HG03571 (cell line): ENCODE measurements around the gene PDE6A.

Experiments used
- ATAC-seq: cut with Tn5 transposase; IDR thresholded peaks from one replicate; pipeline ENCODE4 v1.9.1; 2021; ENCODE audit not compliant: unreplicated experiment

Gene PDE6A

DNA sequence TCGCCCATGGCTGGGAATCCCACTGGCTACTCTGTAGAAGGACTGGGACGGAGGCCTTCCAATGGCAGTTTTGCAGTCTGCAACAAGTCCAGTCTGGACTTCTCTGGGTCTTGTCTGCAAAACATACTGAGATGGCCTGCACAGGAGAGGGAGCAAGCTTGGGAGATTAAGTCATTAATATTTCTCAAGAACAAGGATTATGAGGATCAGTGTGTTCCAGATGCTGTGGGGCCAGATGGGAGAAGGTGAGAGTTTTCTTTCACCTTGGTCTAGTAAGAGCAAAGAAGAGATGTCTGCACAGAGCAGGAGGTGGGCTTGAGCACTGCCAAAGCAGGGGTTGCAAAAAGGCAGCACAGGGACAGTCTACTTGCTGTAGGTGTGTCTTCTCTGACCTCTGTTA lies at the start of gene PDE6A:
PDE6A (minus strand) TSS at position 128 of the 400 bp plus-strand sequence; CDS start at position 8, 120 bp downstream.
- ATAC-seq, result no peak

DNA sequence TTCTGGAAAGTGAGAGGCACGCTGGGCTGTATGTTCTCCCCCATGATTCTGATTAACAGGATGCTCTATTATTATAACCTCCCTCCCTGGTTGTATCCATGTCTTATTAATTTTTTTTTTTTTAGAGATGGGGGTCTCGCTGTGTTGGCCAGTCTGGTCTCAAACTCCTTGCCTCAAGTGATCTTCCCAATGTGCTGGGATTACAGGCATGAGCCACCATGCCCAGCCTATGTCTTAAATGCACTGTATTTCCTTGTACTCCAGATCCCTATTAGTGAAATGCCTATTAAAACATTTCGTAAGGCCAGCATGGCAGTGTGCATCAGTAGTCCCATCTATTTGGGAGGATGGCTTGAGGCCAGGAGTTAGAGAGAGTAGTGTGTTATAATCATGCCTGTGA lies 48.9 kb upstream of the PDE6A start:
- no peak for ATAC-seq

DNA sequence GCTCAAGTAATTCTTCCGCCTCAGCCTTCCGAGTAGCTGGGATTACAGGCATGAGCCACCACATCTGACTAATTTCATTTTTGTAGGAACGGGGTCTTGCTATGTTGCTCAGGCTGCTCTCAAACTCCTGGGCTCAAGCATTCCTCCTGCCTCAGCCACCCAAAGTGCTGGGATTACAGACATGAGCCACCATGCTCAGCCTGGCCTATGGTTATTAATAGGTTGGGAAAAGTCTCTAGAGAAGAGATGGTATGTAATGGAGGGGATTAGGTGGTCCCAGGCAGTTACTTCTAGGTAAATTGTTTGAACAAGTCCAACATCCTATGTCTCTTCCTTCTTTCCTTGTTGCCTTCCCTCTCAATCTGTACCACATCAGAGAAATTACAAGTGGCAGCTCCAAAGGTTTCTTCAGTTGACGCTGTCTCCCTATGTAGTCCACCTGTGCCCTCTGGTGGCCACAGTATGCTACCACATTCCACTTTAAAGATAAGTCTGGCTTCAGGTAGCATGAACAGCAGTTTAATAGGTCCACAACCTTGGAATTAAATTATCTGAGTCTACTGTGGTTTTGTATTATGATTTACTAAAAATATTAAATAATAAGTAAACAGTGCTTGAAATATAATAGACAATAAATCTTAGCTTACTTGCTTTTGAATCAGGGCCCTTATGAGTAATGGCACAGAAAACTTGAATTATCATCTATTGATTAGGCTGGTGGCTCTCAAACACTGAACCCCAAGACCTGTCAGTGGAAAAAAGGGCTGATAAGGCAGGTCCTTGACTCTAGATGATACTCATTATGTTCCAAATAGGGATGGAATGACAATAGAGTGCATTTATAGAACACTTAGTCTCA lies 46.2 kb upstream of the PDE6A start:
- peak; percentile 80 for ATAC-seq

DNA sequence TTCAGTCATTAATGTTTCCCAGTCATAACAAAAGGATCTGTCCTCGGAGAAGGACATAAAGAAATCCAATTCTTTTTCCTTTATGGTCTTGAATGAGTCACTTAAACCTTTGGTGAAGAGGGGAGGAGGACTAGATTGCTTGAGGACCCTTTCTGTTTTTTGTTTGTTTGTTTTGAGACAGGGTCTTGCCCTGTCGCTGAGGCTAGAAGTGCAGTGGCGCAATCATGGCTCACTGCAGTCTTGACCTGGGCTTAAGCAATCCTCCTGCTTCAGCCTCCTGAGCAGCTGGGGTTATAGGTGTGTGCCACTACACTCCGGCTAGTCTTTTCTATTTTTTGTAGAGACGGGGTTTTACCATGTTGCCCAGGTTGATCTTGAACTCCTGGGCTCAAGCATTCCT lies 43.5 kb upstream of the PDE6A start:
- ATAC-seq, result no peak

DNA sequence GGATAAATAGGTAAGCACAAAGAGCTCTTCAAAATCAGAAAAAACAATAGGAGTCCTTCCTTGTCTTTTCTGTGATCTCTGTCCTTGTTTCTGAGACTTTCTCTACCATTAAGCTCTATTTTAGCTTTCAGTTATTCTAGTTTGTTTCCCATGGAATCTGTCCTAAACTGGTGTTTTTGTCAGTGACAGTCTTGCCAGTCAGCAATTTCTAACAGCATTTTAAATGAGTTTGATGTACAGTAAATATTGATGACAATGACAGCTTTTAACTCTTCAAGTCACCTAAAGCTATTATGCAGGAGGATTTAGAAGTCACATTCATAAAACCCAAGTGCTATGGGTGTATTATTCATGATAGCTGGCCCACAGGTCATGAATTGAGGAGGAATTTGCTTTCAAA lies 37.9 kb upstream of the PDE6A start:
- ATAC-seq, result no peak

DNA sequence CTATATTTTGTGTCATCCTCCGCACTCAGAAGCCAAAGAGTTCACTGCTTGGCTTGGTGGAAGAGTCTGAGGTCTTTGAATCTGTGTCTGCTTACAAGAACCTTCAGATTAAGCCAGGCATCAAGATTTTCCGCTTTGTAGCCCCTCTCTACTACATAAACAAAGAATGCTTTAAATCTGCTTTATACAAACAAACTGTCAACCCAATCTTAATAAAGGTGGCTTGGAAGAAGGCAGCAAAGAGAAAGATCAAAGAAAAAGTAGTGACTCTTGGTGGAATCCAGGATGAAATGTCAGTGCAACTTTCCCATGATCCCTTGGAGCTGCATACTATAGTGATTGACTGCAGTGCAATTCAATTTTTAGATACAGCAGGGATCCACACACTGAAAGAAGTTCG lies 36.6 kb upstream of the PDE6A start:
- no peak for ATAC-seq

DNA sequence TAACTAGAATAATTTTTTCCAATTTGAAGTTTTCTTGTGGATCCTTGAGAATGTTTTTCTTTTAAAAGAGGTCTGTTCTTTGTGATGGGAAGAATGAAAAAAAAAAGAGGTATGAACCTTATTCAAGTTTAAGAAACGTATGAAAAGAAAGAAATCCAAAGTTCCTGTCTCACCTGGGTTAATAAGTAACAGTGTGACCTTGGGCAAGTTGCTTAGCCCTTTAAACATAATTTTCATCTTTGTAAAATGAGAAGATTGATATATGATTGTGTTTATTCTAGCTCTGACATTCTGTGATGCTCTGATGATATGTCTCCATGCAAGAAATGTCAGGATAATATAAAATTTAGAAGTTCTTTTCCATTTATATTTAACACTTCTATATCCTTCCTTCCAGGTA lies 35.3 kb upstream of the PDE6A start:
- no peak for ATAC-seq

DNA sequence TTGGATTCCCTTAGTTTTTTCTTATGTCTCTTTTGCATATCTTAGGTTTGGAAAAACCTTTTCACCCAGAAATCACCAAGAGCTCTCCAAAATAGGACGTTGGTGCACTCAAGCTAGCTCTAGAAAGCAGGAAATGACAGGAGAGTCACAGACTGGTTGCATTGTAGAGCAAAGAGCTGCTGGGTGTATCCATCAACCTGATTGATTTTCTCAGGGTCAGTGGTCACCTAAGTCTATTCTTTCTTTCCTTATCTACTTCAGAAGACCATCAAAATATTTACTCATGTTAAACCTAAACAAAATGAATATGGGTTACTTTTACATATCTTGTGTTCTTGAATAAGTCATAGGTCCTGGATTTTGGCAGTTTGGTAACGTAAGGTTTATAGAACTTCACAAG lies 30.8 kb upstream of the PDE6A start:
- no peak for ATAC-seq

DNA sequence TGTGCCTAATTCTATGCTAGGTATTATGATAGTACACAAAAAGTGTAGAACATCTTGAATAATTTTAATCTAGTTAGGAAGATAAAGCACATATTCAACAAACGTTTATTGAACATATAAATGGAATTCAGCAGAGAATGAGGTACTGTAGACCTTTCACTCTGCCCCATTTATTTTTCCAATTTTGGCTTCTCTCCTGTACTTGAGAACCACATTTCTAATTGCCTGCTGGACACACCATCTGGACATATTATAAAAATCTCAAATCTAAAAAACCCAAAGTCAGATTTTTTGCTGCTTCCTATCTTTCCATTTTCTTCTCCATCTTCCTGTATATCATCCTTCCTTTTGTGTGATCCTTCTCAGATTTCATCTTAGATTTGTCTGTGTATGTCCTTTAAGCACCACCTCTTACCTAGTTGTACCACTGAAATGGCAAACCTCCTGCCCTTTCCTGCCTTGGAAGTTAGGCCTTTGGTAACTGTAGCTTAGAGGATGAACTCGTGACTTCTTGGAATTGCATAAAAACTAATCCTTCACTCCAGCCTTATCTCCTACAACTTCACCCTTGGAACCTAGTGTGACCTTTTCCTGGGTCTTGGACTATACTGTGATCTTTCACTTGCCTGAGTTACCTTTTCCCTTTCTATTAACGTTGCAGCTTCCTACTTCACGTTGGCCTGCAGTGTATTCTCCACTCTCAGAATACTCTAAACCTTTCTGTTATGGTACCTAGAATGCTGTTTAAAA lies 24.8 kb upstream of the PDE6A start:
- no peak for ATAC-seq

DNA sequence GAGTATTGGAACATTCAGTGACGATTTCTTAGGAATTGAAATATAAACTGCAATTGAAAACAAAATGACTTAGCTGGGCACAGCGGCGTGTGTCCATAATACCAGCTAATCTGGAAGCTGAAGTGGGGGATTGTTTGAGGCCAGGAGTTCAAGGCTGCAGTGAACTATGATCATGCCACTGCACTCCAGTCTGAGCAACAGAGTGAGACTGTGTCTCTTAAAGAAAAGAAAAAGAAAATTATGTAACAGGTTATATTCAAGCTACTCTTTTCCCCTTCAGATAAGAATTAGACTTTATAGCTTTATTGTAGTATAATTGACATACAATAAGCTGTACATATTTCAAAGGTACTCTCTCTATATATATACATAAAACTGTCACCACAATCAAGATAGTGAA lies 22.4 kb upstream of the PDE6A start:
- ATAC-seq, result no peak

DNA sequence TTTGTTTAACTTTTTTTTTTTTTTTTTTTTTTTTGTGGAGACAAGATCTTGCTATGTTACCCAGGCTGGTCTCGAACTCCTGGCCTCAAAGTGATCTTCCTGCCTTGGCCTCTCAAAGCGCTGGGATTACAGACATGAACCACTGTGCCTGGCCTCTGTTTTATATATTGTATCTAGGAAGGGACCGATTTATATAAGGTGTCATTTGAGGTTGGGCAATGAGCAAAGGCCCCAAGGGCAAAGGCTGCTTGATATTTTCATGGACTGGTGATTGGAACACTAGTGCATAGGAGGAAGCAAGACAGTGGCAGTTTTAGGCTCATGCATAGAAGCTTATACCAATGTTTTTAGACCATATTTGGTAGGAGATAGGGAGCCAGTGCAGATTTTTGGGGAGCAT lies 19.1 kb upstream of the PDE6A start:
- no peak for ATAC-seq

DNA sequence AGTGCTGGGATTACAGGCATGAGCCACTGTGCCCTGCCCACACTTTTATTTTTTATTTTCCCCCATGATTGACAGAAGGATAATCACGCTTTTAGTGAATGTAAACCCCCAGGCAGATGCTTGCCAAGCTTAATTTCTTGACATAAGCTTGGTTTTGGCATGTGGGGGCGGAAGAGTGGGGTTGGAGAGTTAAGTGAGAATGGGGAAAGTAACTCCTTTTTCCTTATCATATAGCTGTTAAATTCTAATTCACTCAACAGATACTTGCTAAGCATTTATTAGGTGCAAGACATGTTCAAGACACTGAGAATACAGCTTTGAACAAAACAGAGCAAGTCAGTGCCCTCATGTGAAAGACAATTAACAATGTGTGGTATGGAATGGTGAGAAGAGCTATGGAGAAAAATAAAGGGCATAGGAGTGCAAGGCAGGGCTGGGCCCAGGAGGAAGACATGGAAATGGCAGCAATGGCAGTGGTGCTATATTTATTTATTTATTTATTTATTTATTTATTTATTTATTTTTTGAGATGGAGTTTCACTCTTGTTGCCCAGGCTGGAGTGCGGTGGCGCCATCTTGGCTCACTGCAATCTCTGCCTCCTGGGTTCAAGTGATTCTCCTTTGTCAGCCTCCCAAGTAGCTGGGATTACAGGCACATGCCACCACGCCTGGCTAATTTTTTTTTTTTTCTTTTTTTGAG lies 18.2 kb upstream of the PDE6A start:
- no peak for ATAC-seq

DNA sequence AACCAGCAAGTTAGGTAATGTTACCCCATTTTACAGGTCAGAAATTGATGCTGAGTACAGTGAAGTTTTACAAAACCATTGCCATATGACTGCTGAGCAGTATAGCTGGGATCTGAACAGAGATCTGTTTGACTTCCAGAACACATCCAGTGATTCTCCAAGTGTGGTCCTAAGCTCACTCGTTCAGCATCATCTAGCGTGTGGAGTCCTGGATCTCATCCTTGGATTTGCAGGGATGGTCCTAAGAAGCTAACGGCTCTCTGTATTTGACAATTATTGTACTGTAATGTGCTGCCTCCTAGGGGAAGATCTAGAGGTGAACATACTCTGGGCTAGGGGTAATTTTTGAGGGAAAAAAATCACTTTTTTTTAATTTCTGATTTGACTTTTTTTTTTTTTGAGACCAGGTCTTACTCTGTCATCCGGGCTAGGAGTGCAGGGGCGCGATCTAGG lies 17.4 kb upstream of the PDE6A start:
- ATAC-seq, result no peak

DNA sequence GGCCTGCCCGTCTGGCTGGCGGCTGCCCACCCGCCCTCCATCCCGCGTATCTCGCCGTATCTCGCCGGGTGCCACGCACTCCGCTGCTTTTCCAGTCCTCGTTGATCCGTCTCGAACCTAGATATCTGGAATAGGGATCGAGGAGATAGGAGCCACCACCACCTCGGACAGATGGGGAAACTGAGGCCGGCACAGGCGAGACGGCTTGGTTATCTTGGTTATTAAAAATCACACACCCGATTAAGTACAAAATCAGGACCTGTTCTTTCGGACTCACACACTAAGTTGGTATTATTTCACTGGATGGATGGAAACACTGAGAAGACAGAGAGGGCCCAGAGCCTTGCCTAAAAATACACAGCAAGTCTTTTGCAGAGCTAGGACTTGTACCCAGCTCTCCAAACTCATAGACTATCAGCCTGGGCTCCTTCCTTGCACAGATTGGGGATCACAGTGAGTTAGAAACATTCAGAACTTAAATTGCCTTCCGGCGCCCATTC lies 16.6 kb upstream of the PDE6A start:
- no peak for ATAC-seq

DNA sequence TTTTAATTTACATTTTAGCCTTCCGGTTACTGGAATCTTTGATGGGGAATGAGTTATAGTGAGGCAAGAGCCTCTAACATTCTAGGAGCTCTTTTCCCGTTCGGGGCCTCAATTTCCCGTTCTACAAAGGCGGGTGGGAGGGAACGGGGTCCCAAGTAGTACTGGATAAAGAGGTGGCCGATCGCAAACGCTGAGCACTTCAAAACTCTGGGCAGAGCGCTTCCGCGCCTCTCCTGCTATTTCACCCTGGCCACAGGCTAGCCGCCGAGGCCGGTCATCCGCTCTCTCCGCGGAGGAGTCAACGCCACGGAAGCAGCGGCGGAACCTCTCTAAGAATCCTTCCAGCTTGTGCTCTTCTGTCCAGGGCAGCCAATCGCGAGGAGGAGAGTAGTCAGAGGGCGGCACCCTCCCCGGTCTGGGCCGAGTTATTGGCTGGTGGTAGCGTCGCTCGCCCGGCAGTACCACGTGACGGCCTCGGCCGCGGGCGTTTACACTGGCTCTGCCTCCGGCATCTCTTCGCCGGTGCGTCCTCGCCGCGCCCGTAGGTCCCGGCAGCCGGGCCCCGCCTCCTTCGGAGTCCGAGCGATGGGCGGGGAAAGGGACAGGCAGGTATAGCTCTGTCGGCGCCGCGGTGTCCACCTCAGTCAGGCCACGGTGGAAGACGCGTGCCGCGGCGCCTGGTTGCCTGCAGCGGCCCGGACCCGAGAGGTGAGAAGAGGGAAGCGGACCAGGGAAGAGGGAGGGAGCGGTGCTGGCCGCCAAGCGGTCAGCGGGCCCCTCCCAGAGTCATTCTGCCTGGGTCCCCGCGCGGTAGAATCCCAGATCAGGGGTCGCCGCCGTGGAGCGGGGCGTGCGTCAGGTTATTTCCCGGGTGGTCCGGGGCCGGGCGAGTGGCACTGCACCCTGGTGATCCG lies 15.9 kb upstream of the PDE6A start, which contains the start of gene SLC26A2:
SLC26A2 (plus strand) TSS at position 487 of the 914 bp plus-strand sequence. CDS start 16,895 bp downstream, outside the sequence.
- ATAC-seq, result peak; percentile 99

DNA sequence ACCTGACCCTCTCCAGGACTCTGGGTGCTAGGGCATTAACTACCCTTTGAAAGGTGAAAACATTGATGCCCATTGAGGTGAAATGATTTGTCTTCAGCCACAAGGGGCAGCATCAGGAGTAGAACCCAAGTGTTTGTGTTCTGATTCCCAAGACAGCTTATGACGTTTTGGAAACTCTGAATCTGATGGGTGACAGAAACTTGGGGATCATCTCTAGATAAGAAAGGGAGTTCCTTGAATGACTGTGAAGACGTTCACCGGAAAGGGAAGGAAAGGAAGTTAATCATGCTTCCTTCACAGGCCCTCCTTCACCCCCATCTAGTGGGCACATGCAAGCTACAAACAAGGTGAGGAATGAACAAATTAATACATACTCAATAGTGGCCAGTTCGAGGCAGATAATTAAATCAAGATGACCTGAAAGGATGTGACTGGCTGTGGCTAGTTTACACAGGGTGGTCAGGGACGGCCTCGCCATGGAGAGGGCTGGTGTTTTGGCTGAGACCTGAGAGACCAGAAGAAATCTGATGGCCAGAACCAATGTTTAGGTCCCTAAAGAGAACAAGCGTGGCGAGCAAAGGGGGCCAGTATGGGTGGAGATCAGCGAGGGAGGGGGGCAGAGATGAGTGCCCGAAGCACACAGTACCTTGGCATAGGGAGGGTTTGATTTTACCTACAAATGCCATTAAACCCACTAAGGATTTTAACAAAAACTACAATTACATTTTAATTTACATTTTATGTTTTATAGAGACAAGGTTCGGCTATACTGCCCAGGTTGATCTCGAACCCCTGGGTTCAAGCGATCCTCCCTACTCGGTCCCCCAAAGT lies 15.0 kb upstream of the PDE6A start:
- no peak for ATAC-seq

DNA sequence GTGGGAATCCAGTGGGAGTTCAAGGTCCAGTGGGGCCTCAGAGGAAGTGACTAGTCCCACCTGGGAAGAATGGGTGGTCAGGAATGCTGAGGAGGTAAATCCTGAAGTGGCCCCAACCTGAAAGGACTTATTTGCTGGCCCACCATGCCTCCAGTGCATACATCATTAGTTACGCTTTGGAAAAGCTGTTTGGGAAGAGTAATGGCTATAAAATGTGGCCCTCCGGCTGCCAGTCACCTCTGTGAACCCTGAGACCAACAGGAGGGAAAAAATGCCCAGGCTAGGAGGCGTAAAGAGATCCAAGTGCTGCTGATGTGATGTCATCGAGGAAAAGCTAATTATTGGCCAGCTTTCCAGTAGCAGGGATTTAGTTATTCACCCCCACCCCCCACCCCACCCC lies 13.3 kb upstream of the PDE6A start:
- no peak for ATAC-seq

DNA sequence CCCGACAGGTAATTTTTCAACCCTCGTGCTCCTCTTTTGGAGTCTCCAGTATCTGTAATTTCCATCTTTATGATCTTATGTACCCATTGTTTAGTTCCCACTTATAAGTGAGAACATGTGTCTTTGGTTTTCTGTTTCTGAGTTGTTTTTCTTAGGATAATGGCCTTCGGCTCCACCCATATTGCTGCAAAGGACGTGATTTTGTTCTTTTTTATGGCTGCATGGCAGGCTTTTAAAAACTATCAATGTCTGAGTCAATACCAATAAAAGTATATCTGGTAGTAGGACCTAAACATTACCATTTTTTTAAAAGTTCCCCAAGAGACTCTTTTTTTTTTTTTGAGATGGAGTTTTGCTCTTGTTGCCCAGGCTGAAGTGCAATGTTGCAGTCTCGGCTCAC lies 12.1 kb upstream of the PDE6A start:
- no peak for ATAC-seq

DNA sequence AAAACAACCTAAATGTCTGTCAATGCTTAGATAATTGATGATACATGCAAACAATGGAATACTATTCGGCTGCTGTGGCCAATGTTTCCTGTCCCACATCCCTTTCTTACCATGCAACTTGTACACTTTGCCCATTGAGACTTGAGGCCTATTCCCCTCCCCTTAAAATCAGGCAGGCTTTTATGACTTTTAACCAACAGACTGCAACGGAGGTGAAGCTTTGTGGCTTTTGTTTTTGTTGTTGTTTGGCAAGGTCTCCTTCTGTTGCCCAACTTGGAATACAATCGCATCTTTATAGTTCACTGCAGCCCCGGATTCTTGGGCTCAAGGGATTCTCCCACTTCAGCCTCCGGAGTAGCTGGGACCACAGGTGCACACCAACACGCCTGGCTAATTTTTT lies 10.2 kb upstream of the PDE6A start:
- no peak for ATAC-seq
